HEK293T (cell line): ENCODE data around the gene QSOX1.

Experiments
- ARNT ChIP-seq: fragments of 450-650 bp; IDR thresholded peaks from 2 replicates; pipeline ENCODE4 v1.6.1; 2017; ENCODE audit warnings: mild to moderate bottlenecking
- CTBP1 ChIP-seq: fragments of 450-650 bp; IDR thresholded peaks from 2 replicates; pipeline ENCODE4 v1.6.1; 2016; ENCODE audit warnings: borderline replicate concordance
- ELF4 ChIP-seq: fragments of 450-650 bp; IDR thresholded peaks from 2 replicates; pipeline ENCODE4 v1.6.1; 2017; ENCODE audit warnings: antibody characterized with exemption
- FOXM1 ChIP-seq: fragments of 450-650 bp; IDR thresholded peaks from 2 replicates; pipeline ENCODE4 v1.6.1; 2017; ENCODE audit warnings: mild to moderate bottlenecking, borderline replicate concordance
- LEF1 ChIP-seq: fragments of 450-650 bp; IDR thresholded peaks from 2 replicates; pipeline ENCODE4 v1.6.1; 2017; ENCODE audit warnings: mild to moderate bottlenecking, borderline replicate concordance
- PKNOX1 ChIP-seq: fragments of 450-650 bp; IDR thresholded peaks from 2 replicates; pipeline ENCODE4 v1.6.1; 2016
- SUZ12 ChIP-seq: fragments of 450-650 bp; IDR thresholded peaks from 2 replicates; pipeline ENCODE4 v1.6.1; 2016; ENCODE audit warnings: mild to moderate bottlenecking

GRCh38 chr1:180112091-180112490 lies 42.6 kb upstream of the QSOX1 start:
- TF ChIP-seq ELF4 (no peak), FOXM1 (no peak), PKNOX1 (no peak), SUZ12 (no peak), CTBP1 (no peak), LEF1 (no peak), ARNT (no peak)
